GM18505 (cell line): ENCODE results near the gene STIM1.
A peak's percentile ranks its signal among the peaks of the same experiment; 100 is the strongest.

Experiments used
- ATAC-seq: cut with Tn5 transposase; IDR thresholded peaks from one replicate; pipeline ENCODE4 v1.9.1; 2021; ENCODE audit not compliant: unreplicated experiment
- POLR2A ChIP-seq: IDR thresholded peaks from 4 replicates; pipeline ENCODE4 v1.6.1; 2011; ENCODE audit warnings: borderline replicate concordance; ENCODE audit not compliant: insufficient read depth, insufficient read length; ENCODE audit errors: extremely low read depth

STIM1 gene

DNA sequence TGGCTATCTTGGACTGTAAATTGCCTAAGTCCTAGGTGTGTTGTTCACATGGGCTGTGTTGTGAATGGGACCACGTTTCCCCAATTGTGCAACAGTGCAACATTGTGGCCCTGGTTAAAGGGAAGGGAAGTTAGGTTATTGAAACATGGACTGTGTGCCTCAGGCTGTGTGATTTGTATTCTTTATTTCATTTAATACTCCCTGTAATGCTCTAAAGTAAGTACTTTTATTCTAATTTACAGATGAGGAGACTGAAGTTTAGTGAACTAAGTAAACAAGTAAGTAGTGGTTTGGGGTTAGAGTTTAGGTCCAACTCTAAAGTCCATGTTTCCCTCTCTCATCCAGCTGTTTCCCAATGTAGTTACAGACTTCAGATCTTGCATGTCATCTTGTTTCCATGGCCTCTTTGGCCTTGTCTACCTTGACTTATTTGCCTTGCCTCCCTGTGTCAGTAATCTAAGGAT lies 77.7 kb downstream of the STIM1 start:
- TF ChIP-seq POLR2A = no peak
- ATAC-seq = no peak

DNA sequence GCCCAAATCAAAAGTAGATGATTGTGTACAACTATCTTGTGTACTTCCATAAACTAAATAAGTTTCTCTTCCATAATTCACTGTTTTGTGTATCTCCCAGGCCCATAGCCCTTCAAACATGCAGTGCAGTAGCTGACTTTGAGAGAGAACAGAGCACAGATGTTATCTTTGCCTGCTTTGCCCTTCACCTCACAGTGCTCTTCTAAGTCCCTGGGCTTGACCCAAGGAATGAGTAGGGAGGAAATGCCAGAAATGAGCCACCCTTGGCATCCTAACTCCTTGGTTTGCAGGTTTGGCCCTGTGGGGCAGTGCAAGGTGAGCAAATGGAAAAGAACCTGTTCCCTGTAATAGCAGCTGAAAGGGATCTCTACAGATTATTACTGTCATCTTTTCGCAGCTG lies 79.2 kb downstream of the STIM1 start:
- no peak for ATAC-seq
- no peak for TF ChIP-seq POLR2A

DNA sequence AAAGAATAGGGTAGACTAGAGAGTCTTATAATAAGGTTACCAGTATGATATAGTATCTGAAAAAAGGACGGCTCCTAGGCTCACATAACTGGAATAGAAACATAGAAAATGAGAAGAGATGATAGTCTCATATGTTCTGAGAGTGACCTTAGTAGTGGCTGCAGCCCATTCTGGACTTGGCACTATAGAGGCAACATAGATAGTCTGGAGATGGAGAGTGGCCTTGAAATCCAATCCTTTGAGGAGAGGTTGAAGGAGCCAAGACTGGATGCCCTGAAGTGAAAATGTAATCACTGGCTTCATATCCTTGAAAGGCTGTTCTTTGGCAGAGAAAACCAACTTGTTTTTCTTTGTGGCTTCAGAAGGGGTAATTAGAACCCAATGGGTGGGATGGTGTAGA lies 81.1 kb downstream of the STIM1 start:
- no peak for TF ChIP-seq POLR2A
- no peak for ATAC-seq

DNA sequence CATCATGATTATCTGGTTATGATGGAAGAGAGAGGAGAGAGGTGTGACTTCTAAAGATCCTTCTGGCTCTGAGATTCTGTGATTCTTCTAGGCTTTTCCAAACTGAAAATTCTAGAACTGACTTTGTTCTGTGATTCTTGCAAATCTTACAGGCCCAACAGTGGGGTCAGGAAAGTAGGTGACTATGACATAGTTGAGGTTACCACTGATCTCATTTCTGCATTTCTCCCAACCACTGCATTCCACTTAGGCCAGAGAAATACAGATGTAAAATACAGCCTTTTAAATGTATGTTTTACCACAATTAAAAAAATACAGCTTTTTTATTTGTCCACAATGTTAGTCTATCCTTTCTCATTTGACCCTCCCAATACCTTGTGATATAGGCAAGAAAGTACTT lies 83.7 kb downstream of the STIM1 start:
- TF ChIP-seq POLR2A = no peak
- ATAC-seq = no peak

DNA sequence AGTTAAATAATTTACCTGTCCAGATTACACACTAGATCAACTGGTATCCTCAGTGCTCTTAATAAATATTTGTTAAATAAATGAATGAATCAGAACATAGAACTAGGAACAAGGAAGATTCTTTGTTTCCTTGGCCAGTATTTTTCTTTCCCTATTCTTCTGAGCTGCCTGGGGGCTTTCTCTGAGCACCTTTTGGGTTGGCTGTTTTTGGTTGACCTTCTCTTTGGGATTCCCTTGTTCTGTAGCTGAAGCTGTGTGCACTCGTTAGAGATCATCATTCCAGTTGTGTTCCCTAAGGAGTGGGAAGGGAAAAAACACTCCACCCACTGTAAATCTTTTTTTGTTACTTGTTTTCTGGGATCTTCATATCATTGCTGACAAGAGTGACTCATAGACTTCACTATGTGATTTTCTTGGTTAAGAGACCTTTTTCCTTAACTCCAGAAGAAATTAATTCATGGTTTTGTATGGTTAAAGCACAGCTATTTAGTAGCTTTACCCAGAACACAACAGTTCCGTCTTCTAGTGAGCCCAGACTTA lies 84.3 kb downstream of the STIM1 start:
- TF ChIP-seq POLR2A = no peak
- ATAC-seq = no peak

DNA sequence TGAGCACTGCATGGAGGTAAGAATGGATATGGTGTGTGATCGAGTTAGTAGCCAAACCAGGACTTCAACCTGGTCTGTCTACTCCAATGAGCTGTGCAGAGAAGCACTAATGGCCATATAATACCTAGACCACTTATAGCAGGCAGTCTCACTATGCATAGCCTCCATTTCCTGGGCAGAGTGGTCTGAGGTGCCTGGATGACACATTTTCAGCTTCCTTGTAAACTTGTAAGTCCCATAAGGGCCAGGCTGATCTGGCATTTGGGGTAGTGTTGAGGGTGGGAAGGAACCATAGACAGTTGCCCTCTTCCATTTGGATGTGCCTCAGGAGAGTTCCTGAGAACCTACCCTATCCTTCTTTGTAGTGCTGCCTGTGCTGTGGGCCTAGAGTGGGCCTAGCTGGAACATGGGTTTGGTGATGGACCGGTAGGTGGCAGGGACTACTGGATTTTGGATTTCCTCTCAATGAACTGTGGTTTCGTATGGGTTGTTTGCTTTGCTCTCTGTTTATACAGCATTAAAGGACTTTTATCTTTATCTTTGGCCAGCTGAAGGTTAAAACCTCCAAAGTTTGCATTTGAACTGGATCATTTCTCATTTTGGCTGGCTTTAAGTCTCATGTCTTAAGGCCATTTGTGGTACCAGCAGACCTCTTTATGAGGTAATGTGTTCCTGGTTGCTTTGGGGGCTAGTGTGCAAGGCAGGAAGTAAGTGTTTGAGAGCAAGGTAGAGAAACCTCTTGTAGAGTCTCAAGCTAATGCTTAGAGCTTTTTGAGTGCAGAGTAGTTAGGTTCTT lies 86.9 kb downstream of the STIM1 start:
- no peak for TF ChIP-seq POLR2A
- ATAC-seq = peak; percentile 47

DNA sequence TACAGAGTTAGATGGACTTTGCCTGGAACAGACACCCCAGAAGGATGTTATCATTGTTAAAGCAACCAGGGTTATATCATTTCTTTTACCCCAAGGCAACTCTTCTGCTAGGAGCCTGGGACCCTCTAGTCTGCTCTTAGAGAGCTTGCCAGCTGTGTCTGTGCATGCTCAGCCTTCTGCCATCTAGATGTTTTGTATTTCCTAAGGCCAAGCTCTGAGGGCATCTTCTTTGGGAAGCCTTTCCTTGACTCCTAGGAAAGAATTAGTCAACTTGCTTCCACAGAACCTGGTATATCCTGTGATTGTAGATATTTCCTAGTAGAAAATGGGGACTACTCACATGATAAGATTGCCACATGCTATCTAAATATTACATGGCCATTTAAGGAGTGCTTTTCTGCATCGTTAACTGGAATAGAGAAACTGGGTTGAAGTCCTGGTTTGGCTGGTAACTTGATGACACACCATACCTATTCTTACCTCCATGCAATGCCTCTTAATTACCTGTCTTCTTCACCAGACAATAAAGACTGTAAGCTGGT lies 87.6 kb downstream of the STIM1 start:
- ATAC-seq = no peak
- TF ChIP-seq POLR2A = no peak

DNA sequence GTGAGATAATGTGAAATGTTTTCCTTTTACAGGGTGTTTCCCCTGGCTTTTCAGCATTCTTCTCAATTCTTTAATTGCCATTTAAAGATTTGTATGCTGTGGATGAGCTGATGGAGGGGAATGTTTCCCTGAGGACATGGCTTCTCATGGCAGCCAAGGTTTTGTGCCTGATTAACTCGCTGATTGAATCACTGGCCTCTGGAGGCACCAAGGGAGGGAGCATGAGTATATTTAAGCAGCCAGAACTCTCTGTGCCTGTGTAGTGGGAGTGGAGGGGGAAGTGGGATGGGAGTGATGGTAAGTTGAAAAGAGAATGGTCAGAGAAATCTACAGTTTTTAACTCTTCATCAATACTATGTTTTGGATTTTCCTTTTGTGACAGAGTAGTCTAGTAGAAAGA lies 88.7 kb downstream of the STIM1 start:
- ATAC-seq = no peak
- no peak for TF ChIP-seq POLR2A

DNA sequence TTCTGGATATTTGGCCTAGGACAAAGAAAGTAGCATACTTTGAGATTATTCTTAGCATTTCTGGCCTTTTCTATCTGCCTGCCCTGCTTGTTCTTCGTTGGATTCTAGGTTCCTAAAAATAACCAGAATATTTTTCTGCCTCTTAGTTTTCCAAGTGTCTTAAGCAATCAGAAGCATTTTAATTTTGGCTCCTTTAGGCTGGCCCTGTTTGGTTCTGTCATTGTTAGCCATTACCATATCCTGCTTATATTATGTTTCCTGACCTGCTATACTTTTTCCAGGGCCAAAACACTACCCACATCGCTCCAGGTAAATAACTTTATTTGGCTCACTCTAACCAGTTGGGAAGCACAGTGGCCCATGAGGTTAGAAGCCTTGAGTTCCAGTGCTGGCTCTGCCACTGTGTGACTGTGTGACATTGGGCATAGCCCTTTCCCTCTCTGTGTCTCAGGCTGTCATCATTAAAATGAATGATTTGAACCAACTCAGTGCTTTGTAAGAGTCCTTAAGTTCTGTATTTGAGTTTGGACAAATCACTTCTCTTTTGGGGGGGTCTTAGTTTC lies 91.1 kb downstream of the STIM1 start:
- ATAC-seq = no peak

DNA sequence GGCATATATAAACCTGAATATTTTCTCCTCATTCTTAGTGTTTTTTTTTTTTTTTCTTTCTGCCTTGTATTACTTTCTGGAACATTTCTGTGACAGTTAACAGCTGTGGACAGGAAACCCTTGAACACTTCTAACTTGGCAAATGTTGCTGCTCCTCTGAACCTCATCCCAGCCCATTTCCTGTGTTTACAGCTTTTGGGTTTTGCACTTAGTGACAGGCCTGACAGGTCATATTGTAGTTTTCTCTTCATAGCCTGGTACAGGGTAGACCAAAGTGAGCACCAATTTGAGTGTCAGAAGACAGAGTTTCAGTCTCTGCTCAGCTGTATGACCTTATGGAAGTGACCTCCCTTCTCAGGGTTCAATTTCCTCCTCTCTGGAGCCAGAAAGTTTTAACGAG lies 91.6 kb downstream of the STIM1 start:
- no peak for TF ChIP-seq POLR2A
- ATAC-seq = peak; percentile 60

More for the DNA sequence above, 91.1 kb downstream of the STIM1 start:
- TF ChIP-seq POLR2A = no peak

DNA sequence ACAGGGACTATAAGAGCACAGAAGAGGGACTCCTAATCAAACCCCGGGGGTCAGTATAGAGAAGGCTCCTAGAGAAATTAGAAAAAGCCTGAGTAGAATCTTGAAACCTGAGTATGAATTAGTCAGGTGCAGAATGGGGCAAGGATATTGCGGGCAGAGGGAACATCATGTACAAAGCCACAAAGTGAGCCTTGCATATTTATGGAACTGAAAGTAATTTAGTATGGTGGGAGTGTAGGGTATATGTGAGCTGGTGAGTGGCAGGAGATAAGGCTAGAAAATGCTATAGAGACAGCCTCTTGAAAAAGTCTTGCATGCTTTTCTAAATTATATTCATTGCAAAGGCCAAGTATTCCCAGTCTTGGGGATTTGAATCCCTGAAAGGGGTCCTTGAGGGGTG lies 93.7 kb downstream of the STIM1 start:
- TF ChIP-seq POLR2A = no peak
- peak; percentile 60 for ATAC-seq

DNA sequence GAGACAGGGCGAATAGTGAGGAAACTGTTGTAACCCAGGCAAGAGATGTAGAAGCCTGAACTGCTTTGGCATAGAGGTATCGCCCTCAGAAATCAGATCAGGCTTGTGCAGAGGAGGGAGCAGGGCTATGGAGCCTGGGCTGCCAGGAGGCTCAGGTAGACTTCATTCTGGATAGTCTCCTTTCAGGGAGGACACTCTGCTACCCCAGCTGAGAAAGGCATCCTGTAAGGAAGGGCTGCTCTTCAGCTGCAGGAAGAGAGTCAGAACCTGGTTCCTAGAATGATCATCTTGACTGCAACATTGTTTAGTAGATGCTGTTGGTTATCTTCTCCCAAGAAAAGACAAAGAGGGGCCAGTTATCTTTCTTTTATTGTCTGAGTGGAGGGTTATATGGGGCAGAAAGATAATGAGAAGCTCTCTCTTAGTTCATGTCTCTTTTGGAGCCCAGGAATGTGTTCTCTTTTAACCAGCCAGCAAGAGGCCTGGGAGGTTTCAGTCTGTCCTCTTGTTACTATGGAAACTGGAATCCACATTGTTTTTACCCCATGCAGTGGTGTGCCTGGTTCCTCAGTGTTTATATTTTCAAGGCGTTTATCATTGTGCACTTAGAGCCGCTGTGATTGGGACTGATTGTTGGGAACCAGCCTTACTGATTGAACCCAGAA lies 95.7 kb downstream of the STIM1 start:
- TF ChIP-seq POLR2A = no peak
- ATAC-seq = no peak

DNA sequence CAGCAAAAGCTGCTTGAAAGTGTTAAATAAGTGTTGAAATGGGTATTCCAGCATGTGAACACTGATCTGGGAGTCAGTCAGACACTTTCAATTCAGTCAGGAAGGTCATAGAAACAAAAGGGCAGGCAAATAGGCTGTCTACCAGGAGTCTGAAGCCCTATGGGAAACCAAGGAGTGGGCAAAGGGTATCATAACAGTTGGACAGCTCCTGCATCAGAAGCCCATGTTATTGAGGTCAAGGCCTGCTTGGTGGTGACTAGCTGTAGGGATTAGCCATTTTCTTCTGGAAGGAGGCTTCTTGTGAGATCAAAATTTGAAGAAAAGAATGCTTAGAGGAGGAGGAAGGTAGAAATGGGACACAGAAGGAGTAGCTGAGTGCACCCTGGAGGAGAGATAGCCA lies 97.3 kb downstream of the STIM1 start:
- no peak for TF ChIP-seq POLR2A
- no peak for ATAC-seq
